GM20431 (cell line): ENCODE data around the gene YPEL3.
"Not testable (repeated sequence)": the region's sequence is repeated elsewhere in the genome, so short reads cannot be mapped to it uniquely, and the experiment has no call there.

Source experiments
- in situ Hi-C: fragments of 300-500 bp; cut with MseI, MboI; formaldehyde crosslinking; loops from one replicate; pipeline ENCODE4 v1.15.0; 2020; ENCODE audit warnings: low sequenced_read_pairs; ENCODE audit not compliant: unreplicated experiment

Gene YPEL3, protein sequence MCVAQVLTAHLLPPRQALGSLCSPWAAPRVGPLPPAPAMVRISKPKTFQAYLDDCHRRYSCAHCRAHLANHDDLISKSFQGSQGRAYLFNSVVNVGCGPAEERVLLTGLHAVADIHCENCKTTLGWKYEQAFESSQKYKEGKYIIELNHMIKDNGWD

DNA sequence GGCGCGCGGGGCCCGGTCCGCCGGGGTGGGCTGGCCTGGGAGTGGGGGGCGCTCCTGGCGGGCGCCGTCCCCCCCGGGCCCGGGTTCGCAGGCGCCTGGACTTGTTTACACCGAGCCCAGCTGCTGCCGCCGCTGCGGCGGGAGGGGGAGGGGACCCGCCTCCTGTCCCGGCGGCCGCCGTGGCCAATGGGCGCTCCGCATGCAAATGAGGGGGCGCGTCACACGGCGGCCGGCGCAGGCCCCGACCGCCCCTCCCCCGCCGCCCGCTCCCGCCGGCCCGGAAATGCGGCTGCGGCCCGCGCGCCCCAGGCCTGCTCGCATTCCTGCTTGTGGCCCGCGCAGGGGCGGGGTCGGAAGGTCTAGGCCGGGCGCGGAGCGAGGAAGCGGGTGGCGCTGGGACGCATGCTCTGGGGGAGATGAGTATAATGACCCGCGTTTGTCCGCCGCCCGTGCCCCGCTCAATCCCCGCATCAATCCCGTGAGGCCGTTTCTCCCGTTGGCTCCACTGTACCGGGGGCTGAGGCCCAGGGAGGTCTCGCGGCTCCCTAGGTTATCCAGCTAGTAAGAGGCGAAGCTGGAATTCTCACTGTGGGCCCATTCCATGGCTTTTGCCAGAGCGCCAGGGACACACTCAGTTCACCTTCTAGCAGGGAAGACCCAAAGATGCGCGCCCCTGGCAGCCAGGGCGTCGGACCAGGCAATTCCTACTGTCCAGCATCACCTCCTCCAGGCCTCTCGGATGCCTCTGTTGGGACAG lies at the start of gene YPEL3:
Gene YPEL3 (minus strand): TSS at position 109 of the 757 bp plus-strand sequence. CDS start 731 bp downstream, outside the sequence.
- in situ Hi-C loops = no loop called here

DNA sequence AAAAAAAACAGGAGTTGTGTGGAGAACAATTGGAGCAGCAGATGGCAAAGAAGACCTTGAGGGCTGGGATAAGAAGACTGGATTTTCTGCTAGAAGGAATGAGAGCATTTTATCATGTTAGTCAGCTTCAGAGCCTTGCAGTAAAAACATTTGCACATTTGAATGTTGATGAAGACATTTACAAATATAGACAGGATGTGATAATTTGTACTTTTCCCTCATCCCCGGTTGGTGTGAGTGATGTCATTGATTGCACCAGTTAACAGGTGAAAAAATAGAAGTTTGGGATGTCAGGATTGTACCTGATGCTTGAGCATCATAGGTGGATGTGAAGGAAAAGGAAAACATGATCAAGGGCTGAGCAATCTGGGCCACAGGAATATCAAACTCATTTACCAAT lies 49.6 kb upstream of the YPEL3 start:
- in situ Hi-C loops = no loop called here

DNA sequence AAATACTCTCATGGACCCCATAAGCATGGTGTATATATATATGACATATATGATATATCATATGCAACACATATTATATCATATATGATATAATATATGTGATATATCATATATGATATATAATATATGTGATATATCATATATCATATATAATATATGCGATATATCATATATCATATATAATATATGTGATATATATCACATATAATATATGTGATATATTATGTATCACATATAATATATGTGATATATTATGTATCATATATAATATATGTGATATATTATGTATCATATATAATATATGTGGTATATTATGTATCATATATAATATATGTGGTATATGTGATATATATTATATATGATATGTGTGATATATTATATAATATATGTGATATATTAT lies 48.9 kb upstream of the YPEL3 start:
- in situ Hi-C loops = no loop called here

GRCh38 chr16:30144017-30144416 lies 48.0 kb upstream of the YPEL3 start:
- in situ Hi-C loops = no loop called here

- in situ Hi-C loops = no loop called here
Measured at GRCh38 chr16:30143347-30143702, 47.3 kb upstream of the YPEL3 start.

DNA sequence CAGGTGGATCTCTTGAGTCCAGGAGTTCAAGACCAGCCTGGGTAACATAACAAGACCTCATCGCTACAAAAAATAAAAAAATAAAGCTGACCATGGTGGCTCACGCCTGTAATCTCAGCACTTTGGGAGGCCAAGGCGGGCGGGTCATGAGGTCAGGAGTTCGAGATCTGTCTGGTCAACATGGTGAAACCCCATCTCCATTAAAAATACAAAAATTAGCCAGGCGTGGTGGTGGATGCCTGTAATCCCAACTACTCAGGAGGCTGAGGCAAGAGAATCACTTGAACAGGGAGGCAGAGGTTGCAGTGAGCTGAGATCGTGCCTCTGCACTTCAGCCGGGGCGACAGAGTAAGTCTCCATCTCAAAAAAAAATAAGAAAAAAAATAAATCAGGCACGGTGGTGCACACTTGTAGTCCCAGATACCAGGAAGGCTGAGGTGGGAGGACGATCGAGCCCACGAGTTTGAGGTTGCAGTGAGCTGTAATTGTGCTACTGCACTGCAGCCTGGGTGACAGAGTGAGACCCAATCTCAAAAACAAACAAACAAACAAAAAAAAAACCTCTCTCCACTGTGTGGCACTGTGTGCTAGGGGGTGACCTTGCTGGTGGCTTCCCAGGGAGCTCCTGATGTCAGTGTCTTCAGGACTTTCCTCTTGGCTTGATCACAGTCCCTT lies 46.8 kb upstream of the YPEL3 start:
- in situ Hi-C loops = no loop called here

DNA sequence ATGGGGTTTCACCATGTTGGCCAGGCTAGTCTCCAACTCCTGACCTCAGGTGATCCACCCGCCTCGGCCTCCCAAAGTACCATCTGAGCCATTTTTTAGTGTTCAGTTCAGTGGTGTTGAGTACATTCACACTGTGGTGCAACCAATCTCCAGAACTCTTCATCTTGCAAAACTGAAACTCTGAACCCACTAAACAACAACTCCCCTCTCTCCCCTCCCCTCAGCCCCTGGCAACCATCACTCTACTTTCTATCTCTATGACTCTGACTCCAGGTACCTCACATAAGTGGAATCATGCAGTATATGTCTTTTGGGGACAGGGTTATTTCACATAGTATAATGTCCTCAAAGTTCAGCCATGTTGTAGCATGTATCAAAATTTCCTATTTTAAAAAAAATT lies 45.7 kb upstream of the YPEL3 start:
- in situ Hi-C loops = no loop called here

DNA sequence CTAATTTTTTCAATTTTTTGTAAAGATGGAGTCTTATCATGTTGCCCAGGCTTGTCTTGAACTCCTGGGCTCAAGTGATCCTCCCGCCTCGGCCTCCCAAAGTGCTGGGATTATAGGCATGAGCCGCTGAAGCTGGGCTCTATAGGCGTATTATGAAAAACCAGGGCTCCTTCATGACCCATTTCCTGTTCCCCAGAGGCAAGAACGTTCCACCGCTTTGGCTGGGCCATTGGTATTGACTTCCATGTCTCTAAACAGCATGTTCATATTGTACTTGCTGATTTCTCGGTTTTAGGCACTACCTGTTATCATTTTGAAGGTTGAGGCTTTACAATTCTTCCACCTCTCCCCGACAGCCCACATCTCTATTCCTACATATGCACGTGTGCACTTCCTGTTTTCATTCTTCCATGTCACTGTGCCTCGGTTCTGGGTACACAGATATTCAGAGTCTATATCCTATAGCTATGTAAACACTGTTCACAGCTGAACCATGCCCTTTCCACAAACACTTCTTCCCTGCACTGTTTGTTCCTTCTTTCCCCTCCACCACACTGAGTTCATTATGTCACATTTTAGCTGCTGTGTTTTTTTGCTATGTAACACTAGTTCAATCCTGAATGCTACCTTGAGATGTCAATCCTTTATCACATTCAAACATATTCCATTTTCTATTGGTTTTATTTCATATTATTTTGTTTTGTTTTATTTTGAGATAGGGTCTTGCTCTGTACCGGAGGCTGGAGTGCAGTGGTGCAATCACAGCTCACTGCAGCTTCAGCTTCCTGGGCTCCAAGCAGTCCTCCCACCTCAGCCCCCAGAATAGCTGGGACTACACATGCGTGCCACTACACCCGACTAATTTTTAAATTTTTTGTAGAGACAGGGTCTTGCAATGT lies 43.8 kb upstream of the YPEL3 start:
- in situ Hi-C loops = no loop called here

DNA sequence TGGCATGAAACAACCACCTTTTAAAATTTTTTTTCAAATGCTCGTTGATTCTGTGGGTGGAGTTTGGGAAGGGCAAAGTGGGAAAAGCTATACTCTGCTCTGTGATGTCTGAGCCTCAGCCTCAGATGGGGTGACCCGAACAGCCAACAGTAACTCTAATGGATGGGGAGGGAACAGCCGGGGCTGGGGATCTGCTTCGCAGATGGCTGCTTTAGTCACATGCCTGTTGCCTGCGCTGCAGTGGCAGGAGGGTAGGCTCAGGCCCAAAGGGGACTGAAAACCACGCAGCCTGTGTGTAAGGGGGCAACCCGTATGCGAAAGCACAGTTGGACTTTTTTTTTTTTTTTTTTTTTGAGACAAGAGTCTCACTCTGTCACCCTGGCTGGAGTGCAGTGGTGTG lies 41.9 kb upstream of the YPEL3 start:
- in situ Hi-C loops = no loop called here

- in situ Hi-C loops = no loop called here
Measured at GRCh38 chr16:30136971-30137605, 41.1 kb upstream of the YPEL3 start.

DNA sequence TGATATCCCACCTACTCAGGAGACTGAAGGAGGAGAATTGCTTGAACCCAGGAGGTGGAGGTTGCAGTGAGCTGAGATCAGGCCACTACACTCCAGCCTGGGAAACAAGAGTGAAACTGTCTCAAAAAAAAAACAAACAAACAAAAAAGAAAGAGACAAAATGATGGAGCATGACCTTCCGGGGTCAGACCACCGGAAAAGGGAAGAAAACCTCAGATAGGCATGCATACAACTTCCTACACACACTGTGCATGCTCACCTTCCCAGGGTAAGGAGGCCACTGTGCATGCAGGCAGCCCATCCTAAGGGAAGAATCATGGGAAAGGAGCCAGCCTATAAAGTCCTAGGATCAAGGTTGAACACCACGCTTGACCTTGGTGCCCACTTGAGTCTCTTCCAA lies 36.6 kb upstream of the YPEL3 start:
- in situ Hi-C loops = no loop called here

DNA sequence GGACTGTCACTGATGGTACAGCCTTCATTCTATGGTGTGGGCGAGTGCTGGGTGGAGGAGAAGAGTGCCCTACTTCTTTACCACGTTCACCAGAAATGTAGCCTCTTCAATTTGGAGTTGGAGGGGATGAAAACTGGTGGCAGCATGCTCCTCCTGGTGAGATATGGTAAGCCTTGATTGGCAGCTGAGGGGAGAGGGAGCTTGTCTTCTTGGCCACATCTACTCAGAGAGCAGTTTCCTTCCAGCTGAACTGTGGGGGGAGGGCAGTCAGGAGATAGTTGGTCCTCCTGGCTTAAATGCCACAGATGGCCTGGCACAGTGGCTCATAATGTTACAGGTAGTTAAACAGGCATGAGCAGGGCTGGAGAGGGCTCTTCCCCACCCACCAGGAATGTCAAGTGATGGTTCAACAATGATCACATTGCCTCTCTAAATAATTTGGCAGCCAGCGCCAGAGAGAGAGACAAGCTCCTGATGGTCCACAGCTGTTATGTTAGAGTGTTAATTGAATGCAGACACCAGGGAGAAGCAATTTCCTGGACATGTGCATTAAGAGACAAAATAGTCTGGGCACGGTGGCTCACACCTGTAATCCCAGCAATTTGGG lies 36.0 kb upstream of the YPEL3 start:
- in situ Hi-C loops = no loop called here

DNA sequence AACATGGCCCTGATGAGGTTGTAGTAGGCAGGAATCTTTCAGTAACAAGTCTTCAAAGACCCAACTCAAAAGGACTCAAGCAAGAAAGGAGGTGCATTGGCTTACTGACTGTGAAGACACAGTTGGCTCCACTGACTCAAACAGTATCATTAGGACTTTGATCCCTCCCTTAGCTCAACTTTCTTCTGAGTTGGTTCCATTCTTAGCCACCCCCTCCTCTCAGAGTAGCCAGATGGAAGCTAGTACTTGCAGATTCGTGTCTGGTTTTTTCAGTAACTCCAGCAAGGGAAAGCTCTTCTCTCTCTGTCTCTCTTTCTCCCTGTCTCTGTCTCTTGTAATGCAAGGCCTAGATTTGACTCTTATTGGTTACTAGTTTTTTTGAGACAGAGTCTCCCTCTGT lies 32.0 kb upstream of the YPEL3 start:
- in situ Hi-C loops = no loop called here

DNA sequence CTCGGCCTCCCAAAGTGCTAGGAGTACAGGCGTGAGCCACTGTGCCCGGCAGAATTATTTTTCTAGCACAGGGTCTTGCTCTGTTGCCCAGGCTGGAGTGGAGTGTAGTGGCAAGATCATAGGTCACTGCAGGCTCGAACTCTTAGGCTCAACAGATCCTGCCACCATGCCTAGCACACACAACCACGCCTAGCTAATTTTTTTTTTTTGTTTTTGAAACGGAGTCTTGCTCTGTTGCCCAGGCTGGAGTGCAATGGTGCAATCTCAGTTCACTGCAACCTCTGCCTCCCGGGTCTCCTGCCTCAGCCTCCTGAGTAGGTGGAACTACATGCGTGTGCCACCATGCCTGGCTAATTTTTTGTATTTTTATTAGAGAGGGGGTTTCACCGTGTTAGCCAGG lies 29.7 kb upstream of the YPEL3 start:
- in situ Hi-C loops = not testable (repeated sequence)

GRCh38 chr16:30124985-30125379 lies 29.0 kb upstream of the YPEL3 start:
- in situ Hi-C loops = loop anchor here (25.0 kb wide), 1 partner anchor 237 kb away; the partner anchor contains the start of genes CD2BP2, MYL11 and TBC1D10B

- in situ Hi-C loops = loop anchor here (25.0 kb wide), 1 partner anchor 240 kb away; the partner anchor contains the start of genes CD2BP2, MYL11 and TBC1D10B
Measured at GRCh38 chr16:30122604-30123160, 26.7 kb upstream of the YPEL3 start.

- in situ Hi-C loops = loop anchor here (25.0 kb wide), 1 partner anchor 240 kb away; the partner anchor contains the start of genes CD2BP2, MYL11 and TBC1D10B
Measured at GRCh38 chr16:30121741-30122571, 25.9 kb upstream of the YPEL3 start.
